Stomach (tissue), 9 donors: ENCODE measurements around the gene C12orf76. TPM values are rescaled to one million over a fixed set of nuclear protein-coding genes. Genes with fewer than 3 reads are reported as not detected.

ENCODE experiments used
- DNase-seq, 2 donors: peaks; one replicate each; pipeline versions ENCODE4 v3.0.0 to v3.0.0-alpha.2; 2013 to 2019
- H3K27ac ChIP-seq, 5 donors: fragments of 200-600 bp in 4 of 5; sonication (generic) in 4 of 5; one replicate each; pipeline ENCODE4 v1.5.1; 2013 to 2019; ENCODE audit warnings: mild to moderate bottlenecking in 1 of 5, moderate library complexity in 1 of 5
- H3K27me3 ChIP-seq, 3 donors: fragments of 200-600 bp; sonication (generic); one replicate each; pipeline ENCODE4 v1.5.1; 2017 to 2019; ENCODE audit warnings: mixed run types in 1 of 3
- H3K36me3 ChIP-seq, 4 donors: fragments of 200-600 bp; sonication (generic); 1 replicate in 3 of 4; 2 replicates in 1 of 4; pipeline ENCODE4 v1.5.1; 2016 to 2019
- H3K4me1 ChIP-seq, 4 donors: fragments of 200-600 bp; sonication (generic); one replicate each; pipeline ENCODE4 v1.5.1; 2016 to 2019
- H3K4me3 ChIP-seq, 4 donors: fragments of 200-600 bp; sonication (generic) in 3 of 4; one replicate each; pipeline ENCODE4 v1.5.1; 2016 to 2019; ENCODE audit warnings: mild to moderate bottlenecking in 1 of 4
- H3K9me3 ChIP-seq, 4 donors: fragments of 200-600 bp; sonication (generic); one replicate each; pipeline ENCODE4 v1.5.1; 2016 to 2019
- CTCF ChIP-seq, 7 experiments: fragments of 450-650 bp in 4 of 7; fragments of 200-600 bp in 3 of 7; sonication (generic) in 3 of 7; IDR thresholded peaks; one replicate each; pipeline ENCODE4 v1.5.1; 2016 to 2019; ENCODE audit warnings: antibody characterized with exemption in 7 of 7, control low read depth in 2 of 7, mild to moderate bottlenecking in 1 of 7
- EP300 ChIP-seq: sonication (generic); formaldehyde crosslinking; IDR thresholded peaks from one replicate; pipeline ENCODE4 v1.6.1; 2017; ENCODE audit warnings: antibody characterized with exemption
- POLR2A ChIP-seq, 4 donors: fragments of 450-650 bp; IDR thresholded peaks; one replicate each; pipeline ENCODE4 v1.6.1; 2016; ENCODE audit warnings: antibody characterized with exemption in 4 of 4, control low read depth in 2 of 4, mild to moderate bottlenecking in 1 of 4, moderate library complexity in 1 of 4
- POLR2AphosphoS5 ChIP-seq, 3 donors: sonication (generic); formaldehyde crosslinking; IDR thresholded peaks; one replicate each; pipeline ENCODE4 v1.6.1; 2016; ENCODE audit warnings: antibody characterized with exemption in 3 of 3
- WGBS, 5 donors: extraction: QIAGEN DNeasy Blood & Tissue Kit in 3 of 5; methylation state at CpG; one replicate each; pipeline versions ENCODE4 v1.1.5 to v1.1.7; 2013 to 2018; 5-methylcytosine and 5-hydroxymethylcytosine counted together
- intact Hi-C: fragments of 100-400 bp; cut with DNase I; formaldehyde crosslinking; loops from one replicate; pipeline ENCODE4 v1.15.1; 2023; ENCODE audit warnings: low total_unique reads
- polyA plus RNA-seq, 3 donors: library from polyadenylated mRNA; stranded (reverse); fragments of 200-250 nt; gene quantifications; one replicate each; pipeline ENCODE4 v1.2.3, GENCODE V29; 2013
- total RNA-seq, 5 donors: library from RNA; depleted of rRNA; stranded (reverse); fragments of >200 nt; gene quantifications; one replicate each; pipeline versions ENCODE4 v1.1.0 to v1.2.3, GENCODE V29; 2014 to 2016
- donor health status: healthy with polysubstance abuse.
- donor health status: Bipolar disorder and iron deficiency.
- donor health status: healthy.

C12orf76 gene
- total and polyA plus RNA-seq, 8 donors = 7.0 to 44.2 (median 12.3) TPM

DNA sequence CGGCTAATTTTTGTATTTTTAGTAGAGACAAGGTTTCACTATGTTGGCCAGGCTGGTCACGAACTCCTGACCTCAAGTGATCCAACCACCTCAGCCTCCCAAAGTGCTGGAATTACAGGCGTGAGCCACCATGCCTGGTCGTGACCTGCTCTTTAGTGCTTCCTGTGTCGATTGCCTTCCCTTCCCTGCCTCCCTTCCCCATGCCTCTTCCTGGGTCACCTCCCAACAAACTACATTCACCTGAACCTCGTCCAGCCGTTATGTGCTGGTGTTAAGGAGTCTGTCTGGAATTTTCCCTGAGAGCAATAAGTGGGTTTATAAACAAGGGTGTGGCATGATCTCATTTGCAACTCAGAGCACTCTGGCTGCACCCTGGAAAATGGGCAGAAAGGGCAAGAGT, 32.1 kb upstream of the C12orf76 start:
- intact Hi-C loops = no loop called here
- TF ChIP-seq POLR2A (IDR thresholded peaks at IDR 0.05) (no peak), EP300 (no peak), POLR2AphosphoS5 (IDR thresholded peaks at IDR 0.05) (no peak), CTCF (IDR thresholded peaks at IDR 0.05) (no peak)
- H3K27me3 ChIP-seq = no peaks in the 10 kb centered on the region
- H3K27ac ChIP-seq = no peak overlapping the region
- WGBS, 5 donors = 81 to 88% (median 82%) methylated on average over 7 of the region's 7 CpGs
- H3K36me3 ChIP-seq = no peaks in the 10 kb centered on the region
- H3K4me1 ChIP-seq = no peaks in the 10 kb centered on the region
- DNase-seq = no peak
- no peaks in the 10 kb centered on the region for H3K9me3 ChIP-seq
- no peak overlapping the region for H3K4me3 ChIP-seq

GRCh38 chr12:110079477-110080400, 31.4 kb upstream of the C12orf76 start:
- Histone ChIP-seq H3K4me1 (no peaks in the 10 kb centered on the region), H3K36me3 (no peaks in the 10 kb centered on the region), H3K4me3 (peak overlapping the region in 2 of 4 donors; percentile 7 to 22), H3K27ac (peak overlapping the region in 4 of 5 donors; percentile 1 to 60 (median 50)), H3K9me3 (no peaks in the 10 kb centered on the region), H3K27me3 (no peaks in the 10 kb centered on the region)
- TF ChIP-seq CTCF (IDR thresholded peaks at IDR 0.05) = no peak
- TF ChIP-seq POLR2AphosphoS5 (IDR thresholded peaks at IDR 0.05) = no peak
- no peak for TF ChIP-seq POLR2A (IDR thresholded peaks at IDR 0.05)
- no peak for TF ChIP-seq EP300
- intact Hi-C loops = no loop called here
- 66 to 72% (median 69%) methylated on average over 24 of the region's 24 CpGs for WGBS, 5 donors
- DNase-seq = peak; percentile 44 to 66

DNA sequence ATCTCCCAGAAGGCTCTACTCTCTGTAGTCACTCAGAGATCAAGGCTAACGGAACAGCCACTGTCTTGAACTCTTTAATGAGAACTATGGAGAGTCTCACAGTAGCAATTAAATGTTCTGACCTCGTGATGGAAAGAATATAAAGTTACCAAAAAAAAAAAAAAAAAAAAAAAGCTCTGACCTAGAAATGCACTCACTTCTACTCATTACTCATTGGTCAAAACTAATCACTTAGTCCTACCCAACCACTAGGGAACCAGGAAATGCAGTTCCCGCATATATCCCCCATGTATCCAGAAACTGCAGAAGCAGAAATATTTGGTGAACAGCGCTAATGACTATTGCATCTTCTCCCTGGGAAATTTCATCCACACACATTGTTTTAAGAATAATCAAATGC, 29.5 kb upstream of the C12orf76 start:
- Histone ChIP-seq H3K36me3 (no peaks in the 10 kb centered on the region), H3K4me1 (peaks cover 4 to 9% (median 6%) of the 10 kb centered on the region in 4 donors), H3K27me3 (no peaks in the 10 kb centered on the region), H3K9me3 (no peaks in the 10 kb centered on the region), H3K4me3 (no peak overlapping the region), H3K27ac (no peak overlapping the region)
- intact Hi-C loops = no loop called here
- TF ChIP-seq POLR2A (IDR thresholded peaks at IDR 0.05) (no peak), EP300 (no peak), CTCF (IDR thresholded peaks at IDR 0.05) (no peak), POLR2AphosphoS5 (IDR thresholded peaks at IDR 0.05) (no peak)
- WGBS, 5 donors = 80 to 87% (median 82%) methylated on average over 4 of the region's 4 CpGs
- DNase-seq = no peak

DNA sequence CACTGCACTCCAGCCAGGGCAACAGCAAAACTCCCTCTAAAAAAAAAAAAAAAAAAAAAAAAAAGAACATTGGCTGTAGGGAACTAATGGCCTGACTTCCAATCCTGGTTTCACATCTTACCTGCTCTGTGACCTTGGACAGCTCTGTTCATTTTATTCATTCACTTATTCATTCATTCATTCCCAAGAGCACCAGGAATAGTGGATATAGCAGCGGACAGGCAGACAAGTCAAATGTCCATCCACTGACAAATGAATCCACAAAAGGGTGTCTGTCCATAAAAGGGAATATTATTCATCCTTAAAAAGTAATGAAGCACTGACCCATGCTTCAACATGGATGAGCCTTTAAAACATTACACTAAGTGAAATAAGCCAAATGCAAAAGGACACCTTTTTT, 27.6 kb upstream of the C12orf76 start:
- intact Hi-C loops = no loop called here
- H3K27me3 ChIP-seq = no peaks in the 10 kb centered on the region
- WGBS, 5 donors = 85 to 100% (median 97%) methylated on average over 1 of the region's 1 CpG

More for the DNA sequence above, 27.6 kb upstream of the C12orf76 start:
- H3K4me1 ChIP-seq = peaks cover 4 to 9% (median 7%) of the 10 kb centered on the region in 4 donors
- H3K9me3 ChIP-seq = no peaks in the 10 kb centered on the region
- no peak overlapping the region for H3K4me3 ChIP-seq
- DNase-seq = no peak
- H3K27ac ChIP-seq = no peak overlapping the region
- H3K36me3 ChIP-seq = no peaks in the 10 kb centered on the region
- TF ChIP-seq CTCF (IDR thresholded peaks at IDR 0.05) (no peak), POLR2AphosphoS5 (IDR thresholded peaks at IDR 0.05) (no peak), POLR2A (IDR thresholded peaks at IDR 0.05) (no peak), EP300 (no peak)
